GM10248 (cell line): ENCODE measurements around the gene SEC24D.

Source experiments
- CTCF ChIA-PET: fragments of 300-600 bp; sonication (Branson Sonifier 250); formaldehyde crosslinking; extraction: SDS; loops from one replicate; lab custom pipeline; 2021; ENCODE audit warnings: antibody characterized with exemption; lab: Yijun Ruan, JAX
- POLR2A ChIA-PET: fragments of 350-650 bp; sonication (Branson Sonifier 250); formaldehyde crosslinking; extraction: SDS; loops from one replicate; lab custom pipeline; 2020; ENCODE audit warnings: antibody characterized with exemption; lab: Yijun Ruan, JAX
- DNase-seq: peaks from one replicate; pipeline ENCODE4 v3.0.0; 2012; ENCODE audit errors: extremely low spot score
- TF ChIP-seq, protein P1 (sequence below): IDR thresholded peaks from 2 replicates; pipeline ENCODE4 v1.5.1; 2012; ENCODE audit warnings: mild to moderate bottlenecking, low read depth; ENCODE audit errors: extremely low read depth, missing control alignments, control extremely low read depth

SEC24D gene

DNA sequence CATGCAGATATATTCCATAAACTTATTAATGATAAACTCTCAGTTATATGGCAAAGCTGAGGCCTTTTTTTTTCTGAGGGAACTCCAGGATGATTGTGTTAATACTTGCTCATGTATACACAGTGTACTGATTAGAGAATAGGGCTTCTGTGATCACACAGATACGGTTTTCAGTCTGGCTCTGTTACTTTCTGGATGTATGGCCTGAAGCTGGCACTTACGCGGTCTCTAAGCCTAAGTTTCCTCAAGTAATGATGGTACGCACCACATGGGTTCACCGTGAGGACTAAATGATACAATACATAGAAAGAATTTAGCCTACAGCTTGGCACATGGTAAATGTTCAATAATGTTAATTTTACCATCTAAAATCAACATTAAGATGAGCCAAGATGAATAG lies 73.8 kb downstream of the SEC24D start:
- ChIA-PET CTCF (interaction anchor here (0.9 to 3.4 kb wide), 3 partner anchors 10 to 129 kb away, joined by 3 to 12 read pairs (median 4); no protein-coding TSS in a partner anchor), POLR2A (no interaction called here)
- no peak for DNase-seq
- TF ChIP-seq, protein P1, sequence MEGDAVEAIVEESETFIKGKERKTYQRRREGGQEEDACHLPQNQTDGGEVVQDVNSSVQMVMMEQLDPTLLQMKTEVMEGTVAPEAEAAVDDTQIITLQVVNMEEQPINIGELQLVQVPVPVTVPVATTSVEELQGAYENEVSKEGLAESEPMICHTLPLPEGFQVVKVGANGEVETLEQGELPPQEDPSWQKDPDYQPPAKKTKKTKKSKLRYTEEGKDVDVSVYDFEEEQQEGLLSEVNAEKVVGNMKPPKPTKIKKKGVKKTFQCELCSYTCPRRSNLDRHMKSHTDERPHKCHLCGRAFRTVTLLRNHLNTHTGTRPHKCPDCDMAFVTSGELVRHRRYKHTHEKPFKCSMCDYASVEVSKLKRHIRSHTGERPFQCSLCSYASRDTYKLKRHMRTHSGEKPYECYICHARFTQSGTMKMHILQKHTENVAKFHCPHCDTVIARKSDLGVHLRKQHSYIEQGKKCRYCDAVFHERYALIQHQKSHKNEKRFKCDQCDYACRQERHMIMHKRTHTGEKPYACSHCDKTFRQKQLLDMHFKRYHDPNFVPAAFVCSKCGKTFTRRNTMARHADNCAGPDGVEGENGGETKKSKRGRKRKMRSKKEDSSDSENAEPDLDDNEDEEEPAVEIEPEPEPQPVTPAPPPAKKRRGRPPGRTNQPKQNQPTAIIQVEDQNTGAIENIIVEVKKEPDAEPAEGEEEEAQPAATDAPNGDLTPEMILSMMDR: no peak

GRCh38 chr4:118761397-118762016 lies 74.4 kb downstream of the SEC24D start:
- TF ChIP-seq, protein P1: no peak
- ChIA-PET CTCF (interaction anchor here (1.5 to 3.4 kb wide), 3 partner anchors 9 to 129 kb away, joined by 3 to 12 read pairs (median 4); no protein-coding TSS in a partner anchor), POLR2A (no interaction called here)
- no peak for DNase-seq

DNA sequence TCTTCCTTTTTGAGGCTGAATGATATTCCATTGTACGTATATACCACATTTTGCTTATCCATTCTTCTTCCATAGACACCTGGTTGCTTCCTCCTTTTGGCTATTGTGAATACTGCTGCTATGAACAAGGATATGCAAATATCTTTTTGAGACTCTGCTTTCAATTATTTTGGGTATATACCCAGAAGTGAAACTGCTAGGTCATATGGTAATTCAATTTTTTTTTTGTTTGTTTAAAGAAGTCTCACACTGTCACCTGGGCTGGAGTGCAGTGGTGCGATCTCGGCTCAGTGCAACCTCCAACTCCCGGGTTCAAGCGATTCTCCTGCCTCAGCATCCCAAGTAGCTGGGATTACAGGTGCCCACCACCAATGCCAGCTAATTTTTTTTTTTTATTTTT lies 75.4 kb downstream of the SEC24D start:
- DNase-seq: no peak
- ChIA-PET CTCF (interaction anchor here (0.9 to 3.4 kb wide), 4 partner anchors 10 to 25 kb away, joined by 3 to 14 read pairs (median 8); no protein-coding TSS in a partner anchor), POLR2A (no interaction called here)
- TF ChIP-seq, protein P1: no peak

DNA sequence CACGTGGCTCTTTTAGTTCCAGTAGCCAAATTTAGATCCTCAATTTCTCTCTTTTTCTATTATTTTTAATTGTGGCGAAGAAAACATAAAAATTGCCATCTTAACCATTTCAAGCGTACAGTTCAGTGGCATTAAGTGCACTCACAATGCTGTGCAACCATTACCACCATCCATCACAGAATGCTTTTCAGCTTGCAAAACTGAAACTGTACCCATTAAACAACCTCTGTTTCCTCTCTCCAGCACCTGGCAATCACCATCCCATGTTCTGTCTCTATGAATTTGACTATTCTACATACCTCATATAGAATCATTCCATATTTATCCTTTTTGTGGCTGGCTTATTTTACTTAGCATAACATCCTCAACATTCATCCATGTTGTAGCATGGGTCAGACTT lies 75.8 kb downstream of the SEC24D start:
- ChIA-PET POLR2A (no interaction called here), CTCF (interaction anchor here (0.9 to 3.4 kb wide), 5 partner anchors 10 to 24 kb away, joined by 3 to 14 read pairs (median 6); no protein-coding TSS in a partner anchor)
- no peak for DNase-seq
- TF ChIP-seq, protein P1: no peak

DNA sequence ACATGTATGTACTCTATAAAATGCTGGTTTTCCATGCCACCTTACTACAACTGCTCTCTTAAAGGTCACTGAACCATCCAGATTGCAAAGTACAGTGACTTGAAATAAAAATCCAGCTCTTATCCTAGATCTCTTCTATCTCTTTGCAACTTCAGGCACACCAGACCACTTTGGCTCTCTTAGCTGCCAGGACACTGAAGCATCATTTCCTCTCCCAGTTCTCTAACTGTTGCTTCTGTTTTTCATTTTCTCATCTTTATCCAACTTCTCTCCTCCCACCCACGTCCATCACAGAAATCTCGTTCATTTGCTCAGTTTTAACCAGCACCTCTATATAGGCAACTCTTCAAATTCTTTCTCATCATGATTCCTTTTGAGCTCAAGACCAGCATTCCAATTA lies 76.4 kb downstream of the SEC24D start:
- DNase-seq: no peak
- CTCF ChIA-PET: interaction anchor here (0.9 to 3.4 kb wide), 4 partner anchors 12 to 24 kb away, joined by 3 to 14 read pairs (median 9); no protein-coding TSS in a partner anchor
- POLR2A ChIA-PET: interaction anchor here (0.5 kb wide), 1 partner anchor 13 kb away, joined by 3 read pairs; no protein-coding TSS in a partner anchor
- TF ChIP-seq, protein P1: no peak

- ChIA-PET CTCF (interaction anchor here (2.0 to 2.6 kb wide), 3 partner anchors 12 to 17 kb away, joined by 4 to 14 read pairs (median 6); no protein-coding TSS in a partner anchor), POLR2A (no interaction called here)
- TF ChIP-seq, protein P1: no peak
- no peak for DNase-seq
These were observed 77.6 kb downstream of the SEC24D start for GRCh38 chr4:118758293-118758692.
